DND-41 (cell line): ENCODE data around the gene NBEAL2.

Source experiments
- EZH2 ChIP-seq: IDR thresholded peaks from 3 replicates; pipeline ENCODE4 v1.6.1; 2012; ENCODE audit warnings: borderline replicate concordance, low read depth, mild to moderate bottlenecking, moderate library complexity, low read length, inconsistent platforms; ENCODE audit not compliant: severe bottlenecking
- TF ChIP-seq, protein P1 (sequence below): IDR thresholded peaks from 2 replicates; pipeline ENCODE4 v1.5.1; 2012; ENCODE audit warnings: borderline replicate concordance, low read length, moderate library complexity, mild to moderate bottlenecking; ENCODE audit not compliant: poor library complexity, severe bottlenecking; ENCODE audit errors: extremely low read depth

DNA sequence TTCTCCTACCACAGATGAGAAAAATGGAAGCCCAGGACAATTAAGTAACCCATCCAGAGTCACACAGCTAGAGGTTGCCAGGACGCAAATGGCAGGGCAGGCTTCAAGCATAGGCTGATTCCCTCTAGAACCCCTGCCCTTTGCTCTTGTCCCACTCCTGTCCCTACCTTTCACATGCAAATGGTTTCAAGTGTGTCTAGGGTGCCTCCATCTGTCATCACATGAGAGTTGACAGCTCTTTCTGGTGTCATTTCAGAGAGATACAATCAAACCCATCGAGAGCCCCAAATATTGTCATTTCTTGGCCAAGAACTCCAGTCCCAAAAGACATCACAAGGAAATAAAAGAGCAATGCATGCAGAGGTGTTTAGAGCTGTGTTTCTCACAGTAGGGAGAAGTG is 26.7 kb upstream of the NBEAL2 start:
- TF ChIP-seq, protein P1, sequence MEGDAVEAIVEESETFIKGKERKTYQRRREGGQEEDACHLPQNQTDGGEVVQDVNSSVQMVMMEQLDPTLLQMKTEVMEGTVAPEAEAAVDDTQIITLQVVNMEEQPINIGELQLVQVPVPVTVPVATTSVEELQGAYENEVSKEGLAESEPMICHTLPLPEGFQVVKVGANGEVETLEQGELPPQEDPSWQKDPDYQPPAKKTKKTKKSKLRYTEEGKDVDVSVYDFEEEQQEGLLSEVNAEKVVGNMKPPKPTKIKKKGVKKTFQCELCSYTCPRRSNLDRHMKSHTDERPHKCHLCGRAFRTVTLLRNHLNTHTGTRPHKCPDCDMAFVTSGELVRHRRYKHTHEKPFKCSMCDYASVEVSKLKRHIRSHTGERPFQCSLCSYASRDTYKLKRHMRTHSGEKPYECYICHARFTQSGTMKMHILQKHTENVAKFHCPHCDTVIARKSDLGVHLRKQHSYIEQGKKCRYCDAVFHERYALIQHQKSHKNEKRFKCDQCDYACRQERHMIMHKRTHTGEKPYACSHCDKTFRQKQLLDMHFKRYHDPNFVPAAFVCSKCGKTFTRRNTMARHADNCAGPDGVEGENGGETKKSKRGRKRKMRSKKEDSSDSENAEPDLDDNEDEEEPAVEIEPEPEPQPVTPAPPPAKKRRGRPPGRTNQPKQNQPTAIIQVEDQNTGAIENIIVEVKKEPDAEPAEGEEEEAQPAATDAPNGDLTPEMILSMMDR = no peak
- no peak for TF ChIP-seq EZH2
